ENCODE data around the gene IL17RA.
"Not testable (repeated sequence)": the region's sequence is repeated elsewhere in the genome, so short reads cannot be mapped to it uniquely, and the experiment has no call there.

DNA sequence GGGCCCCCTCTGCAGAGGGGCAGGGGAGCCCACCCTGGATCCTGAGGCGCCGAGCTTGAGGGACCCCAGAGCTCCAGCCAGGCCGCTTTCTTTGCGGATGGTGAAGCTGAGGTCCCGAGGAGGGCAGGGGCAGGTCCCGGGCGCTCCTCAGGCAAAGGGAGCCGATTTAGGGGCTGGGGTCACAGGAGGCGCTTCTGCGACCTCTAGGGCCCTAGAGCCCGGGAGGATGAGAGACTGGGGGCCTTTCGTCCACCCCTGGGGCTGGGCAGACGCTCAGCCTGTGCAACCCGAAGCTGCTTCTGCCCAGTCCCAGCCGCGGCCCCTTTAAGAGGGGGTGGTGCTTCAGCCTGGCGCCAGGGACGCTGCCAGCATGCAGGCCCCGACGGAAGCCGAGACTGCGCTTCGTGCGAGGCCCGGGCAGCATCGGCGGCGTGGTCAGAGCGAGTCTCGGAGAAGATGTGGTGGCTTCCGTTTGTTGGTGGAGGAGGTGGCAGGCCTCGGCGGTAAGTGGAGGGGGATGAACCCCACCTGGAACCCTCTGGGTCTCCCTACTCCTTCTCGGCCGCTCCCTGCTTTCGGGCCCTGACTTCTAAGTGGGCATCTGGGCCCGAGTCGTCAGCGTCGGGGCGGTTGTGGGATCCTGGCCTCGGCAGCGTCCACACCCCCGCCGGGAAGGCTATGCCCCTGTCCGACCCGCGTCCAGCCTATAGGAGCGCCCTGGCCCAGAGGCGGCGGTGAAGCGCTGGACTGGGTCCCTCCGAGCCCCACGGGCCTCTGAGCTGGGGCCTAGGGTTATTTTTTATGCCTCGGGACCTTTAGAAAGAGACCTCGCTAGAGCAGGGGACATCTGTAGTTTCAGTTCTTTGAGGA, 47.7 kb upstream of the IL17RA start:
- TF ChIP-seq CTCF (optimal IDR thresholded peaks at IDR 0.05 in 1 of 3, IDR thresholded peaks at IDR 0.05 in 1 of 3, conservative IDR thresholded peaks at IDR 0.05 in 1 of 3; ENCODE audit: extremely low read depth in 1 of 3, insufficient read depth in 2 of 3, low read length in 3 of 3); EZH2 (IDR thresholded peaks at IDR 0.05; ENCODE audit: low read length): not testable (repeated sequence)

Data from keratinocyte (primary cell).